HG02943 (cell line): ENCODE measurements around the gene NDOR1.

Experiments
- ATAC-seq: cut with Tn5 transposase; IDR thresholded peaks from one replicate; pipeline ENCODE4 v1.9.1; 2021; ENCODE audit warnings: mild to moderate bottlenecking, low read depth, moderate library complexity; ENCODE audit not compliant: unreplicated experiment

The NDOR1 gene

DNA sequence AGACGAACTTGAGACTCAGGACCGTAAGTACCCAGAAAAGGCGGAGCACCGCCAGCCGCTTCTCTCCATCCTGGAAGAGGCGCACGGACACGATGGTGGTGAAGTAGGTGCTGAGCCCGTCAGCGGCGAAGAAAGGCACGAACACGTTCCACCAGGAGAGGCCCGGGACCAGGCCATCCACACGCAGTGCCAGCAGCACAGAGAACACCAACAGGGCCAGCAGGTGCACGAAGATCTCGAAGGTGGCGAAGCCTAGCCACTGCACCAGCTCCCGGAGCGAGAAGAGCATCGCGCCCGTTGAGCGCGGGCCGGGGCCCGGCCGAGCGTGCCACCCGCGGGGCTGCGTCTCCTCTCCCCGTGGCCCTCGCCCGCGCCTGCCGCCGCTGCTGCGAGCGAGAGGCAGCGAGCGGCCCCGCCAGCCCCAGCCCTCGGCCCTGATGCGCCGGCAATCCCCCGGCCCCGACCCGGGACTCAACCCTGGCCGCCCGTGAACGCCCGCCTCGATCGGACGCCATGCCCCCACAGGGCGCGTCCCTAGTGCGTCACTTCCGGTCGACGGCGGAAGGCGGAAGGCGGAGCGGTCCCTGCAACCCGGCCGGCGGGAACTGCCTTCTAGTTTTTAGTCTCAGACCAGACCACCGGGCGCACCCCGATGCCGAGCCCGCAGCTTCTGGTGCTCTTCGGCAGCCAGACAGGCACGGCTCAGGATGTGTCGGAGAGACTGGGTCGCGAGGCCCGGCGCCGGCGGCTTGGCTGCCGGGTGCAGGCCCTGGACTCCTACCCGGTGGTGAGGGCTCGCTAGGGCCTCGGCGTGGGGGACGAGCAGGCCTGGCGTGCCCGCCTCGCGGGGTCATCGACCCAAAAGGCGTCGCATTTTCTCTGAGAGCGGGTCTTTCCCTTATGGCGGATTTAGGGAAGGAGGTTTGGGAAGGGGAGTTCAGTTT is at the start of gene NDOR1, which contains the start of gene TMEM203:
NDOR1 (plus strand) TSS at position 575 of the 944 bp plus-strand sequence; CDS start at position 653, 78 bp downstream.
TMEM203 (minus strand) TSS at position 523 of the 944 bp plus-strand sequence; CDS start at position 289, 234 bp downstream.
- no peak for ATAC-seq

DNA sequence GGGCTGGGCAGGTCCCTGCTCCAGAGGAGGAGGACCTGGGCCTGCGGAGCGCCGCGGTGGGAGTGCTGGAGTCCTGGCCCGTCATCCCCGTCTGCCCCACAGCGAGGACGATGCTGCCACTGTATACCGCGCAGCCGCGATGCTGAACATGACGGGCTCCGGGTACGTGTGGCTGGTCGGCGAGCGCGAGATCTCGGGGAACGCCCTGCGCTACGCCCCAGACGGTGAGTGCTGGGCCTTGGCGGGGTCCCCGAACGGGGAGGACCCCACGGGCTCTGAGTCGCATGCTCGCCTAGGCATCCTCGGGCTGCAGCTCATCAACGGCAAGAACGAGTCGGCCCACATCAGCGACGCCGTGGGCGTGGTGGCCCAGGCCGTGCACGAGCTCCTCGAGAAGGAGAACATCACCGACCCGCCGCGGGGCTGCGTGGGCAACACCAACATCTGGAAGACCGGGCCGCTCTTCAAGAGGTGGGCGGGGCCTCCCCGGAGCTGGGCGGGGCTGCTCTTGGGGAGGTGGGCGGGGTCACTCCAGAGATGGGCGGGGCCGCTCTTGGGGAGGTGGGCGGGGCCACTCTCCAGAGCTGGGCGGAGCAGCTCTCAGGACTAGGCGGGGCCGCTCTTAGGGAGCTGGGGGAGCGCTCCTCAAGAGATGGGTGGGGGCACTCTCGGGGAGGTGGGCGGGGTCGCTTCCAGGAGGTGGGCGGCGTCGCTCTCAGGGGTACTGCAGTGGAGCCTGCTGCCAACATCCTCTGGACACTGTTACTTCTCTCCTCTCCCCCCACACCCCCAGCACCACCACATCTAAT is 48.7 kb upstream of the NDOR1 start:
- ATAC-seq, result no peak

DNA sequence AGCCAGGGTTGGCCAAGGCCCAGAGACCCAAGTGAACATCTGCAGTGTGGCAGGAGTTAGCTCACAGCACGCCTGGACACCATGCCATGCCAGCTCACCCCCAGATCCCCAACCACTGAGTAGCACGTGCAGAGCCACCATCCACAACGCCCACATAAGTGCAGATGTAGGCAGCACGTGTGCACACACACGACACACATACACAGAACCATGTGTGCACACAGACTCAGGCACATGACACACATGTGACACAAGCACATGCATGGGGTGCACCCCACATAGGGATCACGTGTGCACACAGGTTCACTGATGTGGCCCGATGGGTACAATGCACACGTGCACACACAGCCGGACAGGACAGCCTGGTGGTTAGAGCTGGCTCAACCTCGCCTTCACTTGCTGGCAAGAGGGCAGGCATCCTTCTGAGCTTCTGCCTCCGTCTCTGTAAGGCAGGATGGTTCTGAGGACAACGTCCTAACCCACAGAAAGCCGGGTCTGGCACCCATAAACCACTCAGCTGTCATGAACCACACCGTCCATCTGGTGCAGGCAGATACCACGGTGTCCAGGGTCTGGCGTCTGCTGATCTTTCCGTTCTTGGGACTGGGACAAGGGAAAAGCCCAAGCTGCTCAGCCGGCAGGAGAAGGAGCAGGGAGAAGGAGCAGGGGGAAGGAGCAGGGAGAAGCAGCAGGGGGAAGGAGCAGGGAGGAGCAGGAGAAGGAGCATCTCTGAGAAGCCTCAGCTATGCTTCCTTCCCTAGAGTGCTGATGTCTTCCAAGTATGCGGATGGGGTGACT is 47.7 kb upstream of the NDOR1 start:
- no peak for ATAC-seq

DNA sequence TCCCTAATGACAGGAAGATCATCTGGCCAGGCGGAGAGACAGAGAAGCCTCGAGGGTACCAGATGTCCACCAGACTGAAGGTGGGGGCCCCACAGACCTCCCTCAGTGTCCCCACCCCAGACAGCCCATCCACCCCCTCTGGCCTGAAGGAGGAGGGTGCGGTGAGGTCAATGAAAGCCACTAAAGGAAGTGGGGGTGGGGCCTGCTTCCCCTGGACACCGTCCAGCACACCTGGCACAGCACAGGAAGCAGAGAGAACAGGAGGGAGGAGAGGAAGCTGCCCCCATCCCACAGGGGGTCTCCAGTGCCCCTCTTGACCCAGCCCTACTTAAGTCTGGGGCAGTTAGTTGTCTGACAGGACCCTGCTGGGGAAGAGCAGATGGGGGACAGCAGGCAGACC is 46.9 kb upstream of the NDOR1 start:
- ATAC-seq, result no peak

DNA sequence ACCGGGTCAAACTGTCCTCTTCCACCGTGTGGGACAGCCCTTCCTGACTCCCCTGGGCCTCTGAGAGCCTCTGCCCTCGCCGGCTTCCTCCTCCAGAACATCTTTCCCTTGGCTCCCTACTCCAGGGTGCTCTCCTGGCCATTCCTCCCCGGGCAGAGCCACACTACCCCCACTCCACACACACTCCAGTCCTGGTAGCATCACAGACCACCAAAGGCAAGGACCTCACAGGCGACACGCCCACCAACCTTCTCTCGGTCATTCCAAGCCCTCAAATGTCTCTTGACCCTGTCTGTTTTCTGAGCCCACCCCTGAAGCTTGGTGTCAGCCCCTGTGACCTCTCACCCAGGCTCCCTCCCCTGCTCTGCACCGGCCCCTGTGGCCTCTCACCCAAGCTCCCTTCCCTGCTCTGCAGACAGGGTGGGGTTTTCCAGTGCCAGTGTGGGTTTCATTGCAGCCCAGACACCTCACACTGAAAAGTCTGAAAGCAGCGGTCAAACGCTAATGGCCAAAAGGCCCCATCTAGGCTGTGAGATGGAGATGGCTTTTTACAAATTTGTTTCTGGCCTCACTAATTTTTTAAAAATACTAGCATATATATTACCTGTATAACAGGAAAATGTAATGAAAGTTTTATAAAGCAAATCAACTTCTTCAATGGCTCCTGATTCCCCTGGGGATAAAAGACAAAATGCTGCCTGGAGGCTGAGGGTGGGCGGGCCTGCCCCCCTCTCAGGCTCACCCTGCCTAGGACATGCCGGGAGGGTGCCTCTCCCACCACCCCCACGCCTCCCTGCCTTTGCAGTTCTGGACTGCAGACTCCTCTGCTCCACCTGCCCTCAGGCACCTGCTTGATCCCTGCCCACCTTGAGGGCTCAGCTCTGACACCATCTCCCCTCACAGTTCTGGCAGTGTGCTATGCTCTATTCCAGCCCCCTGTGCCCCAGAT is 46.1 kb upstream of the NDOR1 start:
- no peak for ATAC-seq

DNA sequence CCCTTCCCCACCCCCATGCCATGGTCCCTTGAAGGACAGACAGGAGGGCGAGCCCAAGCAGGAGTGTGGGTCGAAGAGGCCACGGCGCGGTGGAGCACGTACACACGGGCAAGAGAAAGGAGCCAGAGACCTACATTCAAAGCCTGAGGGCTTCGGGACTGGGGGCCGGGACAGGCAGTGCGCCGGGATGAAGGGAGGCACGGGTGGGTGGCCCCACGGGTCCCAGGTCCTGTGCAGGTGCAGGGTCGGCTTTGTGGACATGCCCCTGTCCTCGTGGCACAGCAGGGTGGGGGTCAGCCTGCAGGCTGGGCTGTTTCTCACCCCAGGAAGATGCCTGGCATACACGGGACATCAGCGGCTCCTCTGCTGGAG is 45.5 kb upstream of the NDOR1 start:
- no peak for ATAC-seq

DNA sequence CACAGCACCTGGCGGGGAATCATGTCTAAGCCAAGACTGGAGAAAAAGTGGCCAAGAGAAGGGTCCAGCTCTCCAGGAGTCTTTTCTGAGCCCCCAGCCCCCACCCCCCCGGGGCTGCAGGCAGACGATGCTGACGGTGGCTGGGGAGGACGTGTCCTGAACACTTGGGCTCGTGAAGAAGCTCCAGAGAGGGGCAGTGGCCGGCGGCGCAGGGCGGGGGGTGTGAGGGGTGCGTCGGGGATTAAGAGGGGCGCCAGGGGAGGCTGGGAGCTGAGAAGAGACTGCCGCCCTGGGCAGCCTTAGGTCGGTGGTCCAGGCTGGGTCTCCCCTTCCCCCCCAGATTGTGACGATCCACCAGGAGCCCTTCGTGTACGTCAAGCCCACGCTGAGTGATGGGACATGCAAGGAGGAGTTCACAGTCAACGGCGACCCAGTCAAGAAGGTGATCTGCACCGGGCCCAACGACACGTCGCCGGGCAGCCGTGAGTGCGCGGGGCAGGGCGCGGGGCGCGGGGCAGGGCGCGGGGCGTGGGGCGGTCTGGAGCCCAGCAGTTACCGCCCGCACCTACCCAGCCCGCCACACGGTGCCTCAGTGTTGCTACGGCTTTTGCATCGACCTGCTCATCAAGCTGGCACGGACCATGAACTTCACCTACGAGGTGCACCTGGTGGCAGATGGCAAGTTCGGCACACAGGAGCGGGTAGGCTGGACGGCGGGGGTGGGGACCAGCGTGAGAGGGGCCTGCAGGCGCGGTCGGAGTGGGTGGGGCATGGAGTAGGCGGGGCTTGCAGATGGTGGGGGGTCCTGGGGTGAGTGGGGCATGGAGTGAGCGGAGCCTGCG is 44.6 kb upstream of the NDOR1 start:
- no peak for ATAC-seq

DNA sequence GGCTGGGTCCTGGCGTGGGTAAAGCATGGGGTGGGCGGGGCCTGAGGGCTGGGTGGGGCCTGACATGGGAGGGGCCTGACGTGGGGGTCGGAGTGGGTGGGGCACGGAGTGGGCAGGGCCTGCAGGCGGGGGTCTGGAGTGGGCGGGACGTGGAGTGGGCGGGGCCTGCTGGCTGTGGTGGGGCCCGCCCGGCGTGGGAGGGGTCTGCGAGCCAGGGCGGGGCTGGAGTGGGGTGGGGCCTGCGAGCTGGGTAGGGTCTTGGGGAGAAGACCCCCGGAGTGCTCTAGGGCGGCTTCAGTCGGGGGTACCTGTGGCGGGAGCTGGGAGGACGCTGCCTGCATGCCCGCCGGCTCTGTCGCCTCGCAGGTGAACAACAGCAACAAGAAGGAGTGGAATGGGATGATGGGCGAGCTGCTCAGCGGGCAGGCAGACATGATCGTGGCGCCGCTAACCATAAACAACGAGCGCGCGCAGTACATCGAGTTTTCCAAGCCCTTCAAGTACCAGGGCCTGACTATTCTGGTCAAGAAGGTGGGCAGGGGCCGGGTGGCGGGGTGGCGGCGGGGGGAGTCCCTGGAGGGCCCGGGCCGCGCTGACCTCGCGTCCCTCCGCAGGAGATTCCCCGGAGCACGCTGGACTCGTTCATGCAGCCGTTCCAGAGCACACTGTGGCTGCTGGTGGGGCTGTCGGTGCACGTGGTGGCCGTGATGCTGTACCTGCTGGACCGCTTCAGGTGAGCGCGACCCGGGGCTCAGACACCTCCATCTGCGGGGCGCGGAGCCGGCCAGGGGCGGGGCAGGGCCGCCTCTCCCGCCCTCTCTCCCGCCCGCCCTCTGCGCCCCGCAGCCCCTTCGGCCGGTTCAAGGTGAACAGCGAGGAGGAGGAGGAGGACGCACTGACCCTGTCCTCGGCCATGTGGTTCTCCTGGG is 43.7 kb upstream of the NDOR1 start:
- no peak for ATAC-seq

DNA sequence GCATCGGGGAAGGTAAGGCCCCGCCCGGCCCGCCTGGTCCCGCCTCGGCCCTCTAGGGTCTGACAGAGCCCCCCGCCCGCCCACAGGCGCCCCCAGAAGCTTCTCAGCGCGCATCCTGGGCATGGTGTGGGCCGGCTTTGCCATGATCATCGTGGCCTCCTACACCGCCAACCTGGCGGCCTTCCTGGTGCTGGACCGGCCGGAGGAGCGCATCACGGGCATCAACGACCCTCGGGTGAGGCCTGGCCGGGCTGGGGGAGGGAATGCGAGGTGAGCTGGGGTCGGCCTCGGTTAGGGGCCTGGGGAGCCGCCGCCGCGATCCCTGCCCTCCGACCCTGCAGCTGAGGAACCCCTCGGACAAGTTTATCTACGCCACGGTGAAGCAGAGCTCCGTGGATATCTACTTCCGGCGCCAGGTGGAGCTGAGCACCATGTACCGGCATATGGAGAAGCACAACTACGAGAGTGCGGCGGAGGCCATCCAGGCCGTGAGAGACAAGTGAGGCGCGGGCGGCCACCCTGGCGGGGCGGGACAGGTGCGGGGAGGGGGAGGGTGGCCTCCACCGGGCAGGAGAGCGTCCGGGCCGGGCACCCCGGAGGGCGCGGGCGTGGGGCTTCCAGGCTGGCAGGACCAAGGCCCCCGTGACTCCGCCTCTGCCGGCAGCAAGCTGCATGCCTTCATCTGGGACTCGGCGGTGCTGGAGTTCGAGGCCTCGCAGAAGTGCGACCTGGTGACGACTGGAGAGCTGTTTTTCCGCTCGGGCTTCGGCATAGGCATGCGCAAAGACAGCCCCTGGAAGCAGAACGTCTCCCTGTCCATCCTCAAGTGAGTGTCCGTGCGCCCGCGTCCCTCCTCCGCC is 42.8 kb upstream of the NDOR1 start:
- ATAC-seq, result no peak

DNA sequence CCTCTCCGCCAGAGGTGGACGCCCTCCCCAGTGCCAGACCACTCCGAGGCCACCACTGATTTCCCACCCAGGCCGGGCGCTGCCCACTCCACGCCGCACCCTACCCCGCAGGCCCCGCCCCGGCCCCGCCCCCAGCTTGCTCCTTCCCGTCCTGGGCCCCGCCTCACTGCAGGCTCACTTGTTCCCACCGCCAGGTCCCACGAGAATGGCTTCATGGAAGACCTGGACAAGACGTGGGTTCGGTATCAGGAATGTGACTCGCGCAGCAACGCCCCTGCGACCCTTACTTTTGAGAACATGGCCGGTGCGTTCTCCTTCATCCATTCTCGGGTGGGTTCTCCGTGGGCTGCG is 42.2 kb upstream of the NDOR1 start:
- ATAC-seq, result no peak

DNA sequence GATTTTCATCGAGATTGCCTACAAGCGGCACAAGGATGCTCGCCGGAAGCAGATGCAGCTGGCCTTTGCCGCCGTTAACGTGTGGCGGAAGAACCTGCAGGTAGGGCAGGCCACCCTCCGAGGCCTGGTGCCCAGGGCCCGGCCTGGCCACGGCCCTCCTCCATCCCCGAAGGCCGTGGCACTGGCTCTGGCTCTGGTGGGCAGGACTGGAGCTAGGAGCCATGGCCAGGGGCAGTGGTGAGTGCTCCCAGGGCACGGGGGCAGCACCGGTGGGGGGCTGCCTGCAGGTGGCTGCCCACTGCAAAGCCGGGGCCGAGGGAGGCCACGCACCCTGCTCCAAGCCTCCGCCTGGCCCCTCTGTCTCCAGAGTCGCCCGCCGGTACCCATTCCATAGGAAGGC is 41.7 kb upstream of the NDOR1 start:
- ATAC-seq, result no peak

DNA sequence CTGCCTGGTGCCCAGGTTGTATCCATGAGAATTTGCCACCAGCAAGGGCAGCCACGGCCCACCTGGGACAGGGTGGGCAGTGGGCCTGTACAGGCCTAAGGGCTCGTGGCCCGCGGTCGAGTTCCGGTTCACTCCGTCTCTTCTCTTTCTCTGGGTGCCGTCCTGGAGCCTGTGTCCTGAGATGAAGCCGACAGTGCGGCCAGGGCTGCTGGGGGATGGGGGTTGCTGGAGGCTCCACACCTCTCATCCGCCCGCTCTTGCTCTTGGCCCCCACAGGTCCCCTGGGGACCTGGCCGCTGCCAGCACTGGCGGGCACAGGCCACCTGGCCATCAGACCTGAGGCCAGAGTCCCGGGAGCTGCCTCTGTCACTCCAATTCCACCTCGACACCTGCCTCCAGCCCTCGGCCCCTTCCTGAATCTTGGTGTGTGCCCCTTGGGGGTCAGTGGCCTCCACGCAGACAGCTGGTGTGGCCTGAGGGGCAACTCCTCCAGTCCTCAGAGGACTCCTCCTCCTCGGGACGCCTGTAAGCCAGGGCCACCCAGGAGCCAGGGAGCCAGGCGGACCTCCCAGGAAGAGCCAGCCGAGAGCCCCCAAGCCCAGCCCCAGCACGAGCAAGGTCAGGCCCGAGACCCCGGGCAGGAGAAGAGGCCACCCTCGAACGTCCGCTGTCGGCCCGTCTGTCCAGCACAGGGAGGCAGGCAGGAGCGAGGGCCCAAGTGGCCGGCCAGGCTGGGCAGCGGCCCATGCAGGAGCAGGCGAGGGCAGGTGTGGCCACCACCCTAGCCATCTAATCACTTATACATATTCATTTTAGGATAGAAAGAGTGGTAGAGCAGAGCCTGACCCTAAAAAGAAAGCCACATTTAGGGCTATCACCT is 40.9 kb upstream of the NDOR1 start:
- no peak for ATAC-seq

DNA sequence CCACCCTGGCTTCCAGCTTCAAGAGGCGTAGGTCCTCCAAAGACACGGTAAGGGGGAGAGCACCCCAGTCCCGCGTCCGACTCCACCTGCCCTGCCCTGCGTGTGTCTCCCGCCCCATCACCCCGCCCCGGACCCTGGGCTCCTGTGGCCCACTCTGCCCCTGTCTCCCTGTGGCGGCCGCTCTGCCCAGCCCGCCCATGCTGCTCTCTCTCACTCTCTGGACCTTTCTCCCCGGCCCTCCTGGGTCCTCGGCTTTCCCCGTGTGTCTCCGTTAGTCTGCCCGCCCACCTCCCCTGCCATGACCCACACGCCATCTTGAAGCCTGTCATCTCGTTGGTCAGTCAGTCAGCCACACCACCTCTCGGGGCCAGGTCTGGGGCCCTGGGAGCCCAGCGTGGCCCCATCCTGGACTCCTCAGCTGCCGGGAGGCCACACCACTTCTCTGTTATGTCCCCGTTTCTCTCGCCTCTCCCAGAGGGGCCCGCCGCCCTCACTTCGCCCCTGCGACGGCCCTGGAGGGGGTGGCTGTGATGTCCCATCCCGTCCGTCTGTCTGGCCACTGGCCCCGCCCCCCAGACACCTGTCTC is 40.2 kb upstream of the NDOR1 start:
- ATAC-seq, result no peak

DNA sequence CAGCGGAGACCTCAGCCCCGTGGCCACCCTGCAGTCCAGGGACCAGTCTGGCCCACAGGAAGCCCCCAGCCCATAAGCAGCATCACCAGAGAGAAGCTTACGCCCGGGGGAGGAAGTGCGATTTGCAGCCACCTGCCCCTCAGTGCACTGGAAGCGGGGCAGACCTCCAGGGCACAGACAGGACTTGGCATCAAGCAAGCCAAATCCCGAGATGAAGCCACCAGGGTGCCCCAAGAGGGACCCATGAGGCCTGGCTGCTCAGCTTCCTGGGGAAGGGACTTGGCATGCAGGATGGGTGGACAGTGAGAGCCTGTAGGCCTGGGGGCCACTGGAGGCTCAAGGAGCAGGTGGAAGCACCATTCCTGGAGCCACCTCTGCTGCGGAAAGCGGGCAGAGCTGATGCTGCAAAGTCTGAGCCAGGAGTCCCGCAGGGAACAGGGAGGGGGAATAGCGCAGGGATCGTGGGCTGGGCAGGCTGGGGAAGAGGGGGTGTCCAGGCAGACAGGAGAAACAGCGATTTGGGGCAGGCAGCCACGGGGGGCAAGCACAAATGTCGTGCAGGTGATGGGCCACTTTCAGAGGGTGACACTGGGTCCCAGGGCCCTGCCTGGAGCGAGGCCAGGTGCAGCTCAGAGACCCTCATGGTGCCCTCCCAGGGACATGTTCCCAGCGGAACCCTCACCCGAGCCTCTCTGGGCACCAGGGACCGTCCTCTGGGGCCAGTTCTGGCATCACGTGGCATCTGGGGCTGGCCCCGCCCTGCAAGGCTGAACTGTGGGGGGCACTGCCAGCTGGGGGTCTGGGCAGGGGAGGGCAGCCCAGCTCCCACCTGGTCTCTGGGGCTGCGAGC is 38.9 kb upstream of the NDOR1 start:
- ATAC-seq, result no peak
